WTC11 (cell line): ENCODE measurements around the gene AURKAIP1.

Experiments used
- ETV6 ChIP-seq: sonication (generic); formaldehyde crosslinking; IDR thresholded peaks from 2 replicates; pipeline ENCODE4 v1.8.1; 2022; ENCODE audit warnings: mild to moderate bottlenecking, missing genetic modification reagents
- FOXK1 ChIP-seq: sonication (generic); formaldehyde crosslinking; IDR thresholded peaks from 2 replicates; pipeline ENCODE4 v1.8.0; 2022; ENCODE audit warnings: mild to moderate bottlenecking, moderate library complexity, missing genetic modification reagents
- RORB ChIP-seq: fragments of 250-450 bp; sonication (Bioruptor Pico); IDR thresholded peaks from 2 replicates; pipeline ENCODE4 v1.9.0; 2021; ENCODE audit warnings: mild to moderate bottlenecking
- TCF7 ChIP-seq: sonication (generic); formaldehyde crosslinking; IDR thresholded peaks from 2 replicates; pipeline ENCODE4 v1.8.0; 2022; ENCODE audit warnings: mild to moderate bottlenecking, low read depth, missing genetic modification reagents, moderate library complexity
- ZNF121 ChIP-seq: sonication (generic); formaldehyde crosslinking; IDR thresholded peaks from 2 replicates; pipeline ENCODE4 v1.8.0; 2023; ENCODE audit warnings: missing genetic modification reagents
- TF ChIP-seq, protein P1 (sequence below): sonication (generic); formaldehyde crosslinking; IDR thresholded peaks from 2 replicates; pipeline ENCODE4 v1.8.1; 2023; ENCODE audit warnings: mild to moderate bottlenecking, missing genetic modification reagents, borderline replicate concordance
- TF ChIP-seq, protein P2 (sequence below): fragments of 200-600 bp; IDR thresholded peaks from 2 replicates; pipeline ENCODE4 v1.8.0; 2022; ENCODE audit warnings: antibody characterized with exemption
- TF ChIP-seq, protein P3 (sequence below): sonication (generic); formaldehyde crosslinking; IDR thresholded peaks from 2 replicates; pipeline ENCODE4 v1.8.1; 2022; ENCODE audit warnings: mild to moderate bottlenecking, moderate library complexity, missing genetic modification reagents
- TF ChIP-seq, protein P4 (sequence below): sonication (generic); formaldehyde crosslinking; conservative IDR thresholded peaks from 2 replicates; pipeline ENCODE4 v1.8.1; 2023; ENCODE audit warnings: mild to moderate bottlenecking, low read depth, missing genetic modification reagents, moderate library complexity
- TF ChIP-seq, protein P5 (sequence below): sonication (generic); formaldehyde crosslinking; IDR thresholded peaks from 2 replicates; pipeline ENCODE4 v1.8.0; 2022; ENCODE audit warnings: mild to moderate bottlenecking, missing genetic modification reagents
- TF ChIP-seq, protein P6 (sequence below): sonication (generic); formaldehyde crosslinking; IDR thresholded peaks from 2 replicates; pipeline ENCODE4 v1.8.1; 2023; ENCODE audit warnings: mild to moderate bottlenecking, missing genetic modification reagents, moderate library complexity
- TF ChIP-seq, protein P7 (sequence below): sonication (generic); formaldehyde crosslinking; IDR thresholded peaks from 2 replicates; pipeline ENCODE4 v1.8.1; 2022; ENCODE audit warnings: mild to moderate bottlenecking, missing genetic modification reagents, moderate library complexity, borderline replicate concordance
- TF ChIP-seq, protein P8 (sequence below): sonication (generic); formaldehyde crosslinking; IDR thresholded peaks from 2 replicates; pipeline ENCODE4 v1.8.0; 2022; ENCODE audit warnings: mild to moderate bottlenecking, missing genetic modification reagents

DNA sequence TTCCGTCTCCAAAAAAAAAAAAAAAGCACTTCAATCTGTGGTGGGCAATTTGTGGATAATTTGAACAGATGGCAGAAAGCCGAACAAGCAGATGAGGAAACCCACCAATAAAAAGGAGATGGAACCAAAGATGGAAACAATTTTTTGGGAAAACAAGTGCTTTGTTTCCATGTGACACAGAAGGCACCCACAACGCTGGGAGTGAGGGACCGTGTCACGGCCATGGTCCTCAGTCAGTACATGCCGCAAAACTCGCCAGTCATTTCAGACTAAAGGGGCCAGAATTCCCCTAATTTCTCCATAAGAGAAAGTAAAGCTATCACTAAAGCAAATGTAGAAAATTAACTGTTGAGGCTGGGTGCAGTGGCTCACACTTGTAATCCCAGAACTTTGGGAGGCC lies 19.1 kb upstream of the AURKAIP1 start:
- TF ChIP-seq, protein P1, sequence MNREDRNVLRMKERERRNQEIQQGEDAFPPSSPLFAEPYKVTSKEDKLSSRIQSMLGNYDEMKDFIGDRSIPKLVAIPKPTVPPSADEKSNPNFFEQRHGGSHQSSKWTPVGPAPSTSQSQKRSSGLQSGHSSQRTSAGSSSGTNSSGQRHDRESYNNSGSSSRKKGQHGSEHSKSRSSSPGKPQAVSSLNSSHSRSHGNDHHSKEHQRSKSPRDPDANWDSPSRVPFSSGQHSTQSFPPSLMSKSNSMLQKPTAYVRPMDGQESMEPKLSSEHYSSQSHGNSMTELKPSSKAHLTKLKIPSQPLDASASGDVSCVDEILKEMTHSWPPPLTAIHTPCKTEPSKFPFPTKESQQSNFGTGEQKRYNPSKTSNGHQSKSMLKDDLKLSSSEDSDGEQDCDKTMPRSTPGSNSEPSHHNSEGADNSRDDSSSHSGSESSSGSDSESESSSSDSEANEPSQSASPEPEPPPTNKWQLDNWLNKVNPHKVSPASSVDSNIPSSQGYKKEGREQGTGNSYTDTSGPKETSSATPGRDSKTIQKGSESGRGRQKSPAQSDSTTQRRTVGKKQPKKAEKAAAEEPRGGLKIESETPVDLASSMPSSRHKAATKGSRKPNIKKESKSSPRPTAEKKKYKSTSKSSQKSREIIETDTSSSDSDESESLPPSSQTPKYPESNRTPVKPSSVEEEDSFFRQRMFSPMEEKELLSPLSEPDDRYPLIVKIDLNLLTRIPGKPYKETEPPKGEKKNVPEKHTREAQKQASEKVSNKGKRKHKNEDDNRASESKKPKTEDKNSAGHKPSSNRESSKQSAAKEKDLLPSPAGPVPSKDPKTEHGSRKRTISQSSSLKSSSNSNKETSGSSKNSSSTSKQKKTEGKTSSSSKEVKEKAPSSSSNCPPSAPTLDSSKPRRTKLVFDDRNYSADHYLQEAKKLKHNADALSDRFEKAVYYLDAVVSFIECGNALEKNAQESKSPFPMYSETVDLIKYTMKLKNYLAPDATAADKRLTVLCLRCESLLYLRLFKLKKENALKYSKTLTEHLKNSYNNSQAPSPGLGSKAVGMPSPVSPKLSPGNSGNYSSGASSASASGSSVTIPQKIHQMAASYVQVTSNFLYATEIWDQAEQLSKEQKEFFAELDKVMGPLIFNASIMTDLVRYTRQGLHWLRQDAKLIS (CRISPR knock-in tag), result no peak
- TF ChIP-seq, protein P2, sequence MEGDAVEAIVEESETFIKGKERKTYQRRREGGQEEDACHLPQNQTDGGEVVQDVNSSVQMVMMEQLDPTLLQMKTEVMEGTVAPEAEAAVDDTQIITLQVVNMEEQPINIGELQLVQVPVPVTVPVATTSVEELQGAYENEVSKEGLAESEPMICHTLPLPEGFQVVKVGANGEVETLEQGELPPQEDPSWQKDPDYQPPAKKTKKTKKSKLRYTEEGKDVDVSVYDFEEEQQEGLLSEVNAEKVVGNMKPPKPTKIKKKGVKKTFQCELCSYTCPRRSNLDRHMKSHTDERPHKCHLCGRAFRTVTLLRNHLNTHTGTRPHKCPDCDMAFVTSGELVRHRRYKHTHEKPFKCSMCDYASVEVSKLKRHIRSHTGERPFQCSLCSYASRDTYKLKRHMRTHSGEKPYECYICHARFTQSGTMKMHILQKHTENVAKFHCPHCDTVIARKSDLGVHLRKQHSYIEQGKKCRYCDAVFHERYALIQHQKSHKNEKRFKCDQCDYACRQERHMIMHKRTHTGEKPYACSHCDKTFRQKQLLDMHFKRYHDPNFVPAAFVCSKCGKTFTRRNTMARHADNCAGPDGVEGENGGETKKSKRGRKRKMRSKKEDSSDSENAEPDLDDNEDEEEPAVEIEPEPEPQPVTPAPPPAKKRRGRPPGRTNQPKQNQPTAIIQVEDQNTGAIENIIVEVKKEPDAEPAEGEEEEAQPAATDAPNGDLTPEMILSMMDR, result no peak
- TF ChIP-seq, protein P3, sequence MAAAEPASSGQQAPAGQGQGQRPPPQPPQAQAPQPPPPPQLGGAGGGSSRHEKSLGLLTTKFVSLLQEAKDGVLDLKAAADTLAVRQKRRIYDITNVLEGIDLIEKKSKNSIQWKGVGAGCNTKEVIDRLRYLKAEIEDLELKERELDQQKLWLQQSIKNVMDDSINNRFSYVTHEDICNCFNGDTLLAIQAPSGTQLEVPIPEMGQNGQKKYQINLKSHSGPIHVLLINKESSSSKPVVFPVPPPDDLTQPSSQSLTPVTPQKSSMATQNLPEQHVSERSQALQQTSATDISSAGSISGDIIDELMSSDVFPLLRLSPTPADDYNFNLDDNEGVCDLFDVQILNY, result no peak
- TF ChIP-seq, protein P4, sequence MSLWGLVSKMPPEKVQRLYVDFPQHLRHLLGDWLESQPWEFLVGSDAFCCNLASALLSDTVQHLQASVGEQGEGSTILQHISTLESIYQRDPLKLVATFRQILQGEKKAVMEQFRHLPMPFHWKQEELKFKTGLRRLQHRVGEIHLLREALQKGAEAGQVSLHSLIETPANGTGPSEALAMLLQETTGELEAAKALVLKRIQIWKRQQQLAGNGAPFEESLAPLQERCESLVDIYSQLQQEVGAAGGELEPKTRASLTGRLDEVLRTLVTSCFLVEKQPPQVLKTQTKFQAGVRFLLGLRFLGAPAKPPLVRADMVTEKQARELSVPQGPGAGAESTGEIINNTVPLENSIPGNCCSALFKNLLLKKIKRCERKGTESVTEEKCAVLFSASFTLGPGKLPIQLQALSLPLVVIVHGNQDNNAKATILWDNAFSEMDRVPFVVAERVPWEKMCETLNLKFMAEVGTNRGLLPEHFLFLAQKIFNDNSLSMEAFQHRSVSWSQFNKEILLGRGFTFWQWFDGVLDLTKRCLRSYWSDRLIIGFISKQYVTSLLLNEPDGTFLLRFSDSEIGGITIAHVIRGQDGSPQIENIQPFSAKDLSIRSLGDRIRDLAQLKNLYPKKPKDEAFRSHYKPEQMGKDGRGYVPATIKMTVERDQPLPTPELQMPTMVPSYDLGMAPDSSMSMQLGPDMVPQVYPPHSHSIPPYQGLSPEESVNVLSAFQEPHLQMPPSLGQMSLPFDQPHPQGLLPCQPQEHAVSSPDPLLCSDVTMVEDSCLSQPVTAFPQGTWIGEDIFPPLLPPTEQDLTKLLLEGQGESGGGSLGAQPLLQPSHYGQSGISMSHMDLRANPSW (CRISPR knock-in tag), result no peak
- TF ChIP-seq, protein P5, sequence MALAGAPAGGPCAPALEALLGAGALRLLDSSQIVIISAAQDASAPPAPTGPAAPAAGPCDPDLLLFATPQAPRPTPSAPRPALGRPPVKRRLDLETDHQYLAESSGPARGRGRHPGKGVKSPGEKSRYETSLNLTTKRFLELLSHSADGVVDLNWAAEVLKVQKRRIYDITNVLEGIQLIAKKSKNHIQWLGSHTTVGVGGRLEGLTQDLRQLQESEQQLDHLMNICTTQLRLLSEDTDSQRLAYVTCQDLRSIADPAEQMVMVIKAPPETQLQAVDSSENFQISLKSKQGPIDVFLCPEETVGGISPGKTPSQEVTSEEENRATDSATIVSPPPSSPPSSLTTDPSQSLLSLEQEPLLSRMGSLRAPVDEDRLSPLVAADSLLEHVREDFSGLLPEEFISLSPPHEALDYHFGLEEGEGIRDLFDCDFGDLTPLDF, result no peak
- TF ChIP-seq ETV6 (CRISPR knock-in tag) (no peak), ZNF121 (CRISPR knock-in tag) (no peak), TCF7 (CRISPR knock-in tag) (no peak), FOXK1 (CRISPR knock-in tag) (no peak), RORB (CRISPR knock-in tag) (no peak)
- TF ChIP-seq, protein P6, sequence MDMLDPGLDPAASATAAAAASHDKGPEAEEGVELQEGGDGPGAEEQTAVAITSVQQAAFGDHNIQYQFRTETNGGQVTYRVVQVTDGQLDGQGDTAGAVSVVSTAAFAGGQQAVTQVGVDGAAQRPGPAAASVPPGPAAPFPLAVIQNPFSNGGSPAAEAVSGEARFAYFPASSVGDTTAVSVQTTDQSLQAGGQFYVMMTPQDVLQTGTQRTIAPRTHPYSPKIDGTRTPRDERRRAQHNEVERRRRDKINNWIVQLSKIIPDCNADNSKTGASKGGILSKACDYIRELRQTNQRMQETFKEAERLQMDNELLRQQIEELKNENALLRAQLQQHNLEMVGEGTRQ, result no peak
- TF ChIP-seq, protein P7, sequence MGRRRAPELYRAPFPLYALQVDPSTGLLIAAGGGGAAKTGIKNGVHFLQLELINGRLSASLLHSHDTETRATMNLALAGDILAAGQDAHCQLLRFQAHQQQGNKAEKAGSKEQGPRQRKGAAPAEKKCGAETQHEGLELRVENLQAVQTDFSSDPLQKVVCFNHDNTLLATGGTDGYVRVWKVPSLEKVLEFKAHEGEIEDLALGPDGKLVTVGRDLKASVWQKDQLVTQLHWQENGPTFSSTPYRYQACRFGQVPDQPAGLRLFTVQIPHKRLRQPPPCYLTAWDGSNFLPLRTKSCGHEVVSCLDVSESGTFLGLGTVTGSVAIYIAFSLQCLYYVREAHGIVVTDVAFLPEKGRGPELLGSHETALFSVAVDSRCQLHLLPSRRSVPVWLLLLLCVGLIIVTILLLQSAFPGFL, result no peak
- TF ChIP-seq, protein P8, sequence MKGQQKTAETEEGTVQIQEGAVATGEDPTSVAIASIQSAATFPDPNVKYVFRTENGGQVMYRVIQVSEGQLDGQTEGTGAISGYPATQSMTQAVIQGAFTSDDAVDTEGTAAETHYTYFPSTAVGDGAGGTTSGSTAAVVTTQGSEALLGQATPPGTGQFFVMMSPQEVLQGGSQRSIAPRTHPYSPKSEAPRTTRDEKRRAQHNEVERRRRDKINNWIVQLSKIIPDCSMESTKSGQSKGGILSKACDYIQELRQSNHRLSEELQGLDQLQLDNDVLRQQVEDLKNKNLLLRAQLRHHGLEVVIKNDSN (CRISPR knock-in tag), result no peak
